Endothelial cell (in vitro differentiated cells): ENCODE data around the gene VPS33B. TPM values are rescaled to one million over a fixed set of nuclear protein-coding genes. Genes with fewer than 3 reads are reported as not detected.

Experiments
- DNase-seq: peaks from one replicate; pipeline ENCODE4 v3.0.0; 2021; ENCODE audit warnings: low spot score
- H3K27ac Mint-ChIP-seq: one replicate; pipeline ENCODE4 v1.8.0; 2021; ENCODE audit warnings: mixed read lengths, inconsistent platforms; ENCODE audit not compliant: unreplicated experiment
- H3K27me3 Mint-ChIP-seq: one replicate; pipeline ENCODE4 v1.8.0; 2021; ENCODE audit warnings: mild to moderate bottlenecking, moderate library complexity, mixed read lengths, inconsistent platforms; ENCODE audit not compliant: unreplicated experiment
- H3K36me3 Mint-ChIP-seq: one replicate; pipeline ENCODE4 v1.8.0; 2021; ENCODE audit warnings: mild to moderate bottlenecking, low read depth, mixed read lengths, inconsistent platforms; ENCODE audit not compliant: unreplicated experiment
- H3K4me1 Mint-ChIP-seq: one replicate; pipeline ENCODE4 v1.8.0; 2021; ENCODE audit warnings: mild to moderate bottlenecking, mixed read lengths, inconsistent platforms; ENCODE audit not compliant: unreplicated experiment
- H3K4me3 Mint-ChIP-seq: one replicate; pipeline ENCODE4 v1.8.0; 2021; ENCODE audit warnings: mild to moderate bottlenecking, mixed read lengths, inconsistent platforms; ENCODE audit not compliant: unreplicated experiment
- H3K9me3 Mint-ChIP-seq: one replicate; pipeline ENCODE4 v1.8.0; 2021; ENCODE audit warnings: mixed read lengths, inconsistent platforms; ENCODE audit not compliant: unreplicated experiment
- total RNA-seq: library from RNA; stranded (reverse); fragmentation: NEBNext Ultra II Directional; extraction: Animal tissue kit (Norgen Biotek cat#: 25700); gene quantifications from one replicate; pipeline ENCODE4 v1.2.1, GENCODE V29; 2021; ENCODE audit not compliant: unreplicated experiment
- TF ChIP-seq, protein P1 (sequence below): fragments of 200-600 bp; sonication (generic); IDR thresholded peaks from one replicate; pipeline ENCODE4 v1.5.0; 2021; ENCODE audit warnings: antibody characterized with exemption; ENCODE audit not compliant: unreplicated experiment

VPS33B gene
- total RNA-seq, 1 donor from 2014 or later: 16.0 TPM

DNA sequence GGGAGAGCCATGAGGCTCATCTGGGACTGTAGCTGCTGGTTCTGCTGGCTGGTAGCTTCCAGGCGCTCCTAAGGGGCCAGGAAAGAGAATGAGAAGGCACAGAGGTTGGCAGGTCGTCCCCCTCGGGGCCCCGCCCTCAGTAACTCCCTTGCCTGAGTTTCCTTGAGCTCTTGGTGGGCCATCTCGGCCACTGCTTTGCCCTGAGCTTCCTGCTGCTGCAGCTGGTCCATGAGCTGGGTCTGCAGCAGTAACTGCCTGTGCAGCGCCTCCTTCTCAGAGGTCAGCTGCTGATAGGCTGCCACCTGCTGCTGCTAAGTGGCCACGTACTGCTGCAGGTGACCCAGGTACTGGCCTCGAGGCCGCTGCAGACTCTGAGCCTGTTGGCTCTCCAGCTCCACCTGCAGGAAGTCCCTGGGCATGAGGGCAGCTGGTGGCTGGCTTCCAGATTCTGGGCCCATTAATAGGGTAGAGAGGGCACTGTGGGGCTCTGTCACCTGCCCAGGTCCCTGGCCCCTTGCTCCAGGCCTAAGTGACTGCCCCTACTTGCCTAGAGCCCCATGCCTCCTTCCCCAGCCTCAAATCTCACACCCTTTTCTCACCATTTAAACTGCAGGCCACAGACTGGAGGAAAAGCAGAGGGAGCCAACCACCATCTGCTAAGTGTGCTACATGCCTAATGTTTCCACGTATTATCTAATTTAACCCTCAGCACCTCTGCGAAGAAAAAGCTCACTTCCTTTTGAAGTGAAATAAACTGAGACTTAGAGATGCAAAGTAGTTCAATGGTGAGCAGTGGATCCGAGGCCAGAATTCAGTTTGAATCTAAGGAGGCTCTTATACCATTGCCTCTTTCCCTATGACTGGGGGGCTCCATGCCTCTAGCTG is 10.8 kb upstream of the VPS33B start:
- H3K9me3 Mint-ChIP-seq: no peaks in the 10 kb centered on the region
- H3K27me3 Mint-ChIP-seq: peaks cover 7% of the 10 kb centered on the region
- no peak overlapping the region for H3K27ac Mint-ChIP-seq
- no peak overlapping the region for H3K4me3 Mint-ChIP-seq
- DNase-seq: peak; percentile 72
- no peaks in the 10 kb centered on the region for H3K4me1 Mint-ChIP-seq
- H3K36me3 Mint-ChIP-seq: no peaks in the 10 kb centered on the region
- TF ChIP-seq, protein P1, sequence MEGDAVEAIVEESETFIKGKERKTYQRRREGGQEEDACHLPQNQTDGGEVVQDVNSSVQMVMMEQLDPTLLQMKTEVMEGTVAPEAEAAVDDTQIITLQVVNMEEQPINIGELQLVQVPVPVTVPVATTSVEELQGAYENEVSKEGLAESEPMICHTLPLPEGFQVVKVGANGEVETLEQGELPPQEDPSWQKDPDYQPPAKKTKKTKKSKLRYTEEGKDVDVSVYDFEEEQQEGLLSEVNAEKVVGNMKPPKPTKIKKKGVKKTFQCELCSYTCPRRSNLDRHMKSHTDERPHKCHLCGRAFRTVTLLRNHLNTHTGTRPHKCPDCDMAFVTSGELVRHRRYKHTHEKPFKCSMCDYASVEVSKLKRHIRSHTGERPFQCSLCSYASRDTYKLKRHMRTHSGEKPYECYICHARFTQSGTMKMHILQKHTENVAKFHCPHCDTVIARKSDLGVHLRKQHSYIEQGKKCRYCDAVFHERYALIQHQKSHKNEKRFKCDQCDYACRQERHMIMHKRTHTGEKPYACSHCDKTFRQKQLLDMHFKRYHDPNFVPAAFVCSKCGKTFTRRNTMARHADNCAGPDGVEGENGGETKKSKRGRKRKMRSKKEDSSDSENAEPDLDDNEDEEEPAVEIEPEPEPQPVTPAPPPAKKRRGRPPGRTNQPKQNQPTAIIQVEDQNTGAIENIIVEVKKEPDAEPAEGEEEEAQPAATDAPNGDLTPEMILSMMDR: peak; percentile 68

GRCh38 chr15:91031796-91032195 is 9.4 kb upstream of the VPS33B start:
- Mint-ChIP-seq H3K9me3 (no peaks in the 10 kb centered on the region), H3K4me3 (no peak overlapping the region), H3K27ac (no peak overlapping the region), H3K27me3 (peaks cover 7% of the 10 kb centered on the region), H3K4me1 (no peaks in the 10 kb centered on the region), H3K36me3 (no peaks in the 10 kb centered on the region)
- DNase-seq: no peak
- TF ChIP-seq, protein P1: no peak

GRCh38 chr15:91027677-91028076 is 5.3 kb upstream of the VPS33B start:
- Mint-ChIP-seq H3K27me3 (peaks cover 1% of the 10 kb centered on the region), H3K36me3 (no peaks in the 10 kb centered on the region), H3K4me1 (no peaks in the 10 kb centered on the region), H3K9me3 (no peaks in the 10 kb centered on the region), H3K4me3 (no peak overlapping the region), H3K27ac (no peak overlapping the region)
- no peak for DNase-seq
- TF ChIP-seq, protein P1: no peak

DNA sequence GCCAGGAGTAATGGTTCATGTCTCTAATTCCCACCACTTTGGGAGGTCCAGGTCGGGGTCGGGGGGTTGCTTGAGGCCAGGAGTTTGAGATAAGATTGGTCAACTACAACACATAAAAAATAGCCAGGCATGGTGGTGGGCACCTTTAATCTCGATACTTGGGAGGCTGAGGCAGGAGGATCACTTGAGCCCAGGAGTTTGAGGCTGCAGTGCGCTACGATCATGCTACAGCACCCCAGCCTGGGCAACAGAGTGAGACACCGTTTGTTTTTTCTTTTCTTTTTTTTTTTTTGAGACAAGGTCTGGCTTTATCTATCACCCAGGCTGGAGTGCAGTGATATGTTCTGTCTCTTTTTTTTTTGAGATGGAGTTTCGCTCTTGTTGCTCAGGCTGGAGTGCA is 1.3 kb upstream of the VPS33B start:
- no peak for DNase-seq
- Mint-ChIP-seq H3K4me1 (peaks cover 15% of the 10 kb centered on the region), H3K27me3 (no peaks in the 10 kb centered on the region), H3K4me3 (no peak overlapping the region), H3K27ac (no peak overlapping the region), H3K36me3 (no peaks in the 10 kb centered on the region), H3K9me3 (no peaks in the 10 kb centered on the region)
- TF ChIP-seq, protein P1: no peak

DNA sequence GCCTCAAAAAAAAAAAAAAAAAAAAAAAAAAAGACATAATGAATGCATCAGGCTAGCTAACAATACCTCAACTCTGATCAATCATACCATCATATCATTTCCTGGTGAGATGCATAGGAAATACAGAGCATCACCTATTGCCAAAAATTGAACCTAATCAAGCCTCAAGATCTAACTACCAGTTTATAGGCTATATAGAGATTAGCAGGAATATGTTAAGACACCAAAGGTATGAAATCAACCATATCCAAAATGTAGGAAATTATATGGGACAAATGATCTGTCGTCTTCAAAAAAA is 387 bp upstream of the VPS33B start:
- Mint-ChIP-seq H3K9me3 (no peaks in the 10 kb centered on the region), H3K27ac (peak overlapping the region; percentile 48), H3K27me3 (no peaks in the 10 kb centered on the region), H3K4me3 (peak overlapping the region; percentile 97), H3K36me3 (no peaks in the 10 kb centered on the region), H3K4me1 (peaks cover 15% of the 10 kb centered on the region)
- TF ChIP-seq, protein P1: no peak
- no peak for DNase-seq
